ENCODE results near the gene KCNQ1. TPM values are rescaled to one million over a fixed set of nuclear protein-coding genes. Genes with fewer than 3 reads are reported as not detected.

The KCNQ1 gene
- polyA plus RNA-seq, 1 of the 3 experiments (the other 2 are of a cell fraction) = 0.05 TPM

DNA sequence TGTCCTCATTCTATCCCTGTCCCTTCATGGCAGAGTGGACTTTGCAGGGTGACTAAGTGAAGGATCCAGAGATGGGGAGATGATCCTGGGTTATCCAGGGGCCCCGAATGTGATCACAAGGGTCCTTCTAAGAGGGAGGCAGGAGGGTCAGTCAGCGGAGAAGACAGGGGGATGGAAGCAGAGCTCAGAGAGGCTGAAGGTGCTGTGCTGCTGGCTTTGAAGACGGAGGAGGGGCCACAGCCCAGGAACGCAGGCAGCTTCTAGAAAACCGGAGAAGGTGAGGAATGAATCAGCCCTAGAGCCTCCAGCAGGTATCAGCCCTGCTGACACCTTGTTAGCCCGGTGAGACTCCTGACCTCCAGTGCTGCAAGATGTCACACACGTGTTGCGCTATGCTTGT is 377.1 kb downstream of the KCNQ1 start (continued):
- no peak for TF ChIP-seq RFX5 (IDR thresholded peaks at IDR 0.05; ENCODE audit: low read length)

DNA sequence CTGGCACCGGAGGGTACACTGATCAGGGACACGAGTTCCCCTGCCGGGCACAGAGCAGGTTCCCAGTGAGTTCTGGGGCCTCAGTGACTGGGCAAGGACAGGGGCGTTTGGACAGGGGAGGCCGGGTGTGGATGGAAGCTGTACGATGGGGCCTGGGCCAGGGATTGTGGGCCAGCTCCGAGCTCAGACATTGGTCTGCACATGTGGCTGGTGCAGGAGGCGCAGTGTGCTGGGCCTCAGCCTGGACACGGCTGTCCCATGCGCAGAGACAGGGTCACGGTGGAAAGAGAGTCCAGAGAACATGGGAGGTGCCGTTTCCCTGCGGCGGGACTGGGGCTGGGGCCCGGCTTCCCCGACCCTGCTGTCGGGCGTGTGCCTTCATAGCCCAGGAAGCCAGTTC is 380.0 kb downstream of the KCNQ1 start:
- no peak overlapping the region for H3K4me3 ChIP-seq (ENCODE audit: low read depth in 2 of 2, low read length in 1 of 2)
- TF ChIP-seq NRF1 (IDR thresholded peaks at IDR 0.05; ENCODE audit: low read depth, low read length) = no peak
- no peak for TF ChIP-seq SMC3 (IDR thresholded peaks at IDR 0.05; ENCODE audit: low read depth, low read length)
- no peak for TF ChIP-seq FOSL2 (IDR thresholded peaks at IDR 0.05; ENCODE audit: borderline replicate concordance, low read depth)
- TF ChIP-seq TEAD4 (IDR thresholded peaks at IDR 0.05; ENCODE audit: borderline replicate concordance, insufficient read depth) = no peak
- TF ChIP-seq ELF1 (IDR thresholded peaks at IDR 0.05) = no peak
- no peak for TF ChIP-seq EP300 (IDR thresholded peaks at IDR 0.05; ENCODE audit: borderline replicate concordance in 1 of 2, low read depth in 1 of 2, low read length in 1 of 2)
- ChIA-PET CTCF (interaction anchor here (1.0 kb wide), 1 partner anchor 29 kb away, joined by 3 read pairs; no protein-coding TSS in a partner anchor), POLR2A (no interaction called here)
- no peak overlapping the region for H3K27ac ChIP-seq (ENCODE audit: low read depth in 2 of 2, low read length in 1 of 2)
- H3K36me3 ChIP-seq (replicated peaks in 1 of 2; ENCODE audit: control insufficient read depth in 1 of 2, insufficient read depth in 2 of 2, low read length in 1 of 2) = no peaks in the 10 kb centered on the region
- H3K9ac ChIP-seq = no peak overlapping the region
- no peaks in the 10 kb centered on the region for H3K79me2 ChIP-seq (ENCODE audit: insufficient read depth)
- peaks cover 0 to 9% of the 10 kb centered on the region in 2 experiments; a peak in 1 of 4 replicates for H3K4me1 ChIP-seq (ENCODE audit: control insufficient read depth in 1 of 2, insufficient read depth in 2 of 2, low read depth in 1 of 2, low read length in 1 of 2)
- H3K4me2 ChIP-seq = no peak overlapping the region
- H3K9me3 ChIP-seq = 0 out of 2 replicates have a peak, but pooled peaks cover 3% of the 10 kb centered on the region
- no peak for DNase-seq
- no peaks in the 10 kb centered on the region for H3K9me2 ChIP-seq
- no peaks in the 10 kb centered on the region for H3K27me3 ChIP-seq (ENCODE audit: insufficient read depth)
- H3F3A ChIP-seq (replicated peaks; ENCODE audit: insufficient read depth) = no peaks in the 10 kb centered on the region
- H4K20me1 ChIP-seq (ENCODE audit: insufficient read depth) = no peaks in the 10 kb centered on the region
- no peak overlapping the region for H2AFZ ChIP-seq (ENCODE audit: low read depth)
- no CpG with 5 or more reads among the region's 18 CpGs for WGBS (ENCODE audit: low lambda C conversion rate)

DNA sequence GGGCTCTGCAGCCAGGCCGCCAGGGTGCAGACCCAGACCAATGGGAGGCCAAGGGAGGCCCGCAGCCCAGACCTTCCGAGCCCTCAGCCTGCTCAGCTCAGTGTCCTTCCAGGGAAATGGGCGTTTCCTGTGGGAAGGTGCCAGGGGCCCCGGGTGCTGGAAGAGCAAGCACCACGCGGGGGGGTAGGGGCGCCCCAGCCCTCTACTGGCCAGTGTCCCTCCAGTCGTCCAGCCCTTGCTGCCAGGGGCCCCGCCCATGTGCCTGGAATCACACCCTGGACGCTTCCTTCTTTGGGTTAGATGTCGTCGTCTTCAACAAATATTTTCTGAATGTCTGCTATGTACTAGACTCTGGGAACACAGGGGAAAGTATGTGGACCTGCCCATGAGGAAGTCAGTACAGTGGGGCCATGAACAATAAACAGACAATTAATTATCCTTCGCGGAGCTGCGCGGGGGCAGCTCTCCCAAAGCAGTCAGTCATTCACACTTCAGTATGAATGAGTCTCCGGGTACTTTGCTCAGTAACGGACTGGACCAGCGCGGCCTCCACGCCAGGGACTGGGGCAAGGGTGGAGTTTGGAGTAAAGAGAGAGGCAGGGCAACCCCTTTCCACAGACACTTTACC is 380.6 kb downstream of the KCNQ1 start:
- no peak overlapping the region for H3K4me2 ChIP-seq
- H3K4me3 ChIP-seq (ENCODE audit: low read depth in 2 of 2, low read length in 1 of 2) = no peak overlapping the region
- 0 out of 2 replicates have a peak, but pooled peaks cover 3% of the 10 kb centered on the region for H3K9me3 ChIP-seq
- WGBS (ENCODE audit: low lambda C conversion rate) = 85% methylated on average over 12 of the region's 22 CpGs
- H4K20me1 ChIP-seq (ENCODE audit: insufficient read depth) = no peaks in the 10 kb centered on the region
- no peaks in the 10 kb centered on the region for H3K9me2 ChIP-seq
- H3K9ac ChIP-seq = no peak overlapping the region
- H3K4me1 ChIP-seq (ENCODE audit: control insufficient read depth in 1 of 2, insufficient read depth in 2 of 2, low read depth in 1 of 2, low read length in 1 of 2) = peaks cover 0 to 9% of the 10 kb centered on the region in 2 experiments; a peak in 1 of 4 replicates
- no peak for DNase-seq
- ChIA-PET CTCF (interaction anchor here (1.0 kb wide), 1 partner anchor 28 kb away, joined by 3 read pairs; no protein-coding TSS in a partner anchor), POLR2A (no interaction called here)
- H3K36me3 ChIP-seq (replicated peaks in 1 of 2; ENCODE audit: control insufficient read depth in 1 of 2, insufficient read depth in 2 of 2, low read length in 1 of 2) = no peaks in the 10 kb centered on the region
- TF ChIP-seq, protein P1, sequence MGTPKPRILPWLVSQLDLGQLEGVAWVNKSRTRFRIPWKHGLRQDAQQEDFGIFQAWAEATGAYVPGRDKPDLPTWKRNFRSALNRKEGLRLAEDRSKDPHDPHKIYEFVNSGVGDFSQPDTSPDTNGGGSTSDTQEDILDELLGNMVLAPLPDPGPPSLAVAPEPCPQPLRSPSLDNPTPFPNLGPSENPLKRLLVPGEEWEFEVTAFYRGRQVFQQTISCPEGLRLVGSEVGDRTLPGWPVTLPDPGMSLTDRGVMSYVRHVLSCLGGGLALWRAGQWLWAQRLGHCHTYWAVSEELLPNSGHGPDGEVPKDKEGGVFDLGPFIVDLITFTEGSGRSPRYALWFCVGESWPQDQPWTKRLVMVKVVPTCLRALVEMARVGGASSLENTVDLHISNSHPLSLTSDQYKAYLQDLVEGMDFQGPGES (IDR thresholded peaks at IDR 0.05; ENCODE audit: low read depth, low read length) = no peak
- TF ChIP-seq, protein P2, sequence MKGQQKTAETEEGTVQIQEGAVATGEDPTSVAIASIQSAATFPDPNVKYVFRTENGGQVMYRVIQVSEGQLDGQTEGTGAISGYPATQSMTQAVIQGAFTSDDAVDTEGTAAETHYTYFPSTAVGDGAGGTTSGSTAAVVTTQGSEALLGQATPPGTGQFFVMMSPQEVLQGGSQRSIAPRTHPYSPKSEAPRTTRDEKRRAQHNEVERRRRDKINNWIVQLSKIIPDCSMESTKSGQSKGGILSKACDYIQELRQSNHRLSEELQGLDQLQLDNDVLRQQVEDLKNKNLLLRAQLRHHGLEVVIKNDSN (IDR thresholded peaks at IDR 0.05; ENCODE audit: borderline replicate concordance, low read depth) = no peak
- no peak for TF ChIP-seq RAD21 (IDR thresholded peaks at IDR 0.05; ENCODE audit: low read length)
- TF ChIP-seq RFX5 (IDR thresholded peaks at IDR 0.05; ENCODE audit: low read length) = no peak
- TF ChIP-seq, protein P3, sequence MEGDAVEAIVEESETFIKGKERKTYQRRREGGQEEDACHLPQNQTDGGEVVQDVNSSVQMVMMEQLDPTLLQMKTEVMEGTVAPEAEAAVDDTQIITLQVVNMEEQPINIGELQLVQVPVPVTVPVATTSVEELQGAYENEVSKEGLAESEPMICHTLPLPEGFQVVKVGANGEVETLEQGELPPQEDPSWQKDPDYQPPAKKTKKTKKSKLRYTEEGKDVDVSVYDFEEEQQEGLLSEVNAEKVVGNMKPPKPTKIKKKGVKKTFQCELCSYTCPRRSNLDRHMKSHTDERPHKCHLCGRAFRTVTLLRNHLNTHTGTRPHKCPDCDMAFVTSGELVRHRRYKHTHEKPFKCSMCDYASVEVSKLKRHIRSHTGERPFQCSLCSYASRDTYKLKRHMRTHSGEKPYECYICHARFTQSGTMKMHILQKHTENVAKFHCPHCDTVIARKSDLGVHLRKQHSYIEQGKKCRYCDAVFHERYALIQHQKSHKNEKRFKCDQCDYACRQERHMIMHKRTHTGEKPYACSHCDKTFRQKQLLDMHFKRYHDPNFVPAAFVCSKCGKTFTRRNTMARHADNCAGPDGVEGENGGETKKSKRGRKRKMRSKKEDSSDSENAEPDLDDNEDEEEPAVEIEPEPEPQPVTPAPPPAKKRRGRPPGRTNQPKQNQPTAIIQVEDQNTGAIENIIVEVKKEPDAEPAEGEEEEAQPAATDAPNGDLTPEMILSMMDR (IDR thresholded peaks at IDR 0.05) = no peak
- TF ChIP-seq FOXM1 (IDR thresholded peaks at IDR 0.05; ENCODE audit: low read depth) = no peak
- no peak for TF ChIP-seq TCF12 (IDR thresholded peaks at IDR 0.05)
- no peak for TF ChIP-seq EP300 (IDR thresholded peaks at IDR 0.05; ENCODE audit: borderline replicate concordance in 1 of 2, low read depth in 1 of 2, low read length in 1 of 2)
- TF ChIP-seq, protein P4, sequence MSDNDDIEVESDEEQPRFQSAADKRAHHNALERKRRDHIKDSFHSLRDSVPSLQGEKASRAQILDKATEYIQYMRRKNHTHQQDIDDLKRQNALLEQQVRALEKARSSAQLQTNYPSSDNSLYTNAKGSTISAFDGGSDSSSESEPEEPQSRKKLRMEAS (IDR thresholded peaks at IDR 0.05; ENCODE audit: low read depth) = no peak
- TF ChIP-seq, protein P5, sequence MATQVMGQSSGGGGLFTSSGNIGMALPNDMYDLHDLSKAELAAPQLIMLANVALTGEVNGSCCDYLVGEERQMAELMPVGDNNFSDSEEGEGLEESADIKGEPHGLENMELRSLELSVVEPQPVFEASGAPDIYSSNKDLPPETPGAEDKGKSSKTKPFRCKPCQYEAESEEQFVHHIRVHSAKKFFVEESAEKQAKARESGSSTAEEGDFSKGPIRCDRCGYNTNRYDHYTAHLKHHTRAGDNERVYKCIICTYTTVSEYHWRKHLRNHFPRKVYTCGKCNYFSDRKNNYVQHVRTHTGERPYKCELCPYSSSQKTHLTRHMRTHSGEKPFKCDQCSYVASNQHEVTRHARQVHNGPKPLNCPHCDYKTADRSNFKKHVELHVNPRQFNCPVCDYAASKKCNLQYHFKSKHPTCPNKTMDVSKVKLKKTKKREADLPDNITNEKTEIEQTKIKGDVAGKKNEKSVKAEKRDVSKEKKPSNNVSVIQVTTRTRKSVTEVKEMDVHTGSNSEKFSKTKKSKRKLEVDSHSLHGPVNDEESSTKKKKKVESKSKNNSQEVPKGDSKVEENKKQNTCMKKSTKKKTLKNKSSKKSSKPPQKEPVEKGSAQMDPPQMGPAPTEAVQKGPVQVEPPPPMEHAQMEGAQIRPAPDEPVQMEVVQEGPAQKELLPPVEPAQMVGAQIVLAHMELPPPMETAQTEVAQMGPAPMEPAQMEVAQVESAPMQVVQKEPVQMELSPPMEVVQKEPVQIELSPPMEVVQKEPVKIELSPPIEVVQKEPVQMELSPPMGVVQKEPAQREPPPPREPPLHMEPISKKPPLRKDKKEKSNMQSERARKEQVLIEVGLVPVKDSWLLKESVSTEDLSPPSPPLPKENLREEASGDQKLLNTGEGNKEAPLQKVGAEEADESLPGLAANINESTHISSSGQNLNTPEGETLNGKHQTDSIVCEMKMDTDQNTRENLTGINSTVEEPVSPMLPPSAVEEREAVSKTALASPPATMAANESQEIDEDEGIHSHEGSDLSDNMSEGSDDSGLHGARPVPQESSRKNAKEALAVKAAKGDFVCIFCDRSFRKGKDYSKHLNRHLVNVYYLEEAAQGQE (IDR thresholded peaks at IDR 0.05; ENCODE audit: low read depth, low read length) = no peak
- no peaks in the 10 kb centered on the region for H3F3A ChIP-seq (replicated peaks; ENCODE audit: insufficient read depth)
- H3K27me3 ChIP-seq (ENCODE audit: insufficient read depth) = no peaks in the 10 kb centered on the region
- no peak overlapping the region for H2AFZ ChIP-seq (ENCODE audit: low read depth)
- no peak overlapping the region for H3K27ac ChIP-seq (ENCODE audit: low read depth in 2 of 2, low read length in 1 of 2)
- no peaks in the 10 kb centered on the region for H3K79me2 ChIP-seq (ENCODE audit: insufficient read depth)

All from SK-N-SH (cell line).